ENCODE data around the gene GAB2.
"Not testable (repeated sequence)": the region's sequence is repeated elsewhere in the genome, so short reads cannot be mapped to it uniquely, and the experiment has no call there.

Gene GAB2

GRCh38 chr11:78239781-78240180 lies 177.8 kb downstream of the GAB2 start:
- DNase-seq (no peak), ATAC-seq (no peak)
- H3K4me3 Mint-ChIP-seq, result no peak overlapping the region
- H3K4me1 Mint-ChIP-seq, result no peaks in the 10 kb centered on the region
- H3K27me3 Mint-ChIP-seq, result no peaks in the 10 kb centered on the region
- H3K9me3 Mint-ChIP-seq, result peaks cover 25 to 29% of the 10 kb centered on the region in 2 donors
- H3K27ac Mint-ChIP-seq, result no peak overlapping the region

DNA sequence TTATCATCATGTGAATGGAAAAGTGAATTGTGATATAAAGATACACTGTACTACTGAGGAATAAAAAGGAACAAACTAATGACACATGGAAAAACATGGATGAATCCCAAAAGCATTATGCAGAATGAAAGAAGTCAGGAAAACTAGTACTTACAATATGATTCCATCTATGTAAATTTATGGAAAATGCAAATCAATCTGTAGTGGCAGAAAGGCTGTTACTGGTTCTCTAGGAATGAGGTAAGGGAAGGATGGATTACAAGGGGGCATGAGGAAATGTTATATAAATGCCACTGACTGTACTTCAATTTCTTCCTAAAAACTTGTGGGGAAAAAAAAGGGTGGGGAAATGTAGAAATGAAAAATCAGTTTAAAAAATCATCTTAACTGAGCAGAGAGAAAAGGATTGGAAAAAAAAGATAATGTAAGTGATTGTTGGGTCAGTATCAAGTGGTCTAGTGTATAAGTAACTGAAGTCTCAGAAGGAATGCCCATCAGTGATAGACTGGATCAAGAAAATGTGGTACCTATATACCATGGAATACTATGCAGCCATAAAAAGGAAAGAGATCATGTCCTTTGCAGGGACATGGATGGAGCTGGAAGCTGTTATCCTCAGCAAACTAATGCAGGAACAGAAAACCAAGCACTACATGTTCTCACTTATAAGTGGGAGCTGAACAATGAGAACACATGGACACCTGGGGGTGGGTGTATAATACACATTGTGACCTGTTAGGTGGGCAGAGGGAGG lies 180.2 kb downstream of the GAB2 start:
- Mint-ChIP-seq H3K27ac (peak overlapping the region in 1 of 2 donors; percentile 71), H3K27me3 (no peaks in the 10 kb centered on the region), H3K4me3 (no peak overlapping the region), H3K9me3 (peaks cover 20 to 29% of the 10 kb centered on the region in 2 donors), H3K4me1 (no peaks in the 10 kb centered on the region)
- no peak for DNase-seq
- no peak for ATAC-seq

DNA sequence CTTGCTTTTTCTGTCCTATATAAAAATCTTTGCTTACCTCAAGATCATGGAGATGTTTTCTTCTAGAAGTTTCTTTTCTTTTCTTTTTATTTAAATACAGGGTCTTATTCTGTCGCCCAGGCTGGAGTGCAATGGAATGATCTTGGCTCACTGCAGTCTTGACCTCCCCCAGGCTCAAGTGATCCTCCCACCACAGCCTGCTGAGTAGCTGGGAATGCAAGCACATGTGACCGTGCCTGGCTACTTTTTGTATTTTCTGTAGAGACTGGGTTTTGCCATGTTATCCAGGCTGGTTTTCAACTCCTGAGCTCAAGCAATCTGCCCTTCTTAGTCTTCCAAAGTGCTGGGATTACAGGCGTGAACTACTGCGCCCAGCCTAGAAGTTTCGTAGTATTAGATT lies 183.6 kb downstream of the GAB2 start:
- DNase-seq (no peak), ATAC-seq (no peak)
- Mint-ChIP-seq H3K27ac (no peak overlapping the region), H3K27me3 (no peaks in the 10 kb centered on the region), H3K4me3 (no peak overlapping the region), H3K4me1 (peaks cover 10% of the 10 kb centered on the region), H3K9me3 (peaks cover 6 to 12% of the 10 kb centered on the region in 2 donors)

DNA sequence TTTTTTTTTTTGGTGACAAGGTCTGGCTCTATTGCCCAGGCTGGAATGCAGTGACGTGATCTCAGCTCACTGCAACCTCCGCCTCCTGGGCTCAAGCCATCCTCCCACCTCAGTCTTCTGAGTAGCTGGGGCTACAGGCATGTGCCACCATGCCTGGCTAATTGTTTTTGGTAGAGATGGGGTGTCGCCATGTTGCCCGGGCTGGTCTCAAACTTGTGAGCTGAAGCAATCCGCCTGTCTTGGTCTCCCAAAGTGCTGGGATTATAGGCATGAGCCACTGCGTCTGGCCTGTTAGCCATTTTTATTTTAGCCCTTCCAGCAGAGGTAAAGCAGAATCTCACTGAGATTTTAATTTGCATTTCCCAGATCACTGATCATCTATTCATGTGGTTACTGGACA lies 184.6 kb downstream of the GAB2 start:
- H3K27me3 Mint-ChIP-seq, ATAC-seq, H3K4me3 Mint-ChIP-seq, DNase-seq, H3K27ac Mint-ChIP-seq: not testable (repeated sequence)
- H3K9me3 Mint-ChIP-seq, result peaks cover 6 to 12% of the 10 kb centered on the region in 2 donors
- H3K4me1 Mint-ChIP-seq, result peaks cover 14% of the 10 kb centered on the region

- DNase-seq, result no peak
- Mint-ChIP-seq H3K27ac (no peak overlapping the region), H3K27me3 (no peaks in the 10 kb centered on the region), H3K4me3 (no peak overlapping the region), H3K9me3 (peaks cover under 1 to 2% of the 10 kb centered on the region in 2 donors), H3K4me1 (peaks cover 21% of the 10 kb centered on the region)
- ATAC-seq, result no peak
These were observed 185.6 kb downstream of the GAB2 start for GRCh38 chr11:78231962-78232501.

GRCh38 chr11:78230161-78230877 lies 187.3 kb downstream of the GAB2 start:
- Mint-ChIP-seq H3K4me3 (no peak overlapping the region), H3K4me1 (peaks cover 25% of the 10 kb centered on the region), H3K27ac (peak overlapping the region in 1 of 2 donors; percentile 30), H3K27me3 (no peaks in the 10 kb centered on the region), H3K9me3 (no peaks in the 10 kb centered on the region)
- ATAC-seq, result no peak
- no peak for DNase-seq

GRCh38 chr11:78229106-78229505 lies 188.5 kb downstream of the GAB2 start:
- no peaks in the 10 kb centered on the region for H3K27me3 Mint-ChIP-seq
- H3K9me3 Mint-ChIP-seq, result no peaks in the 10 kb centered on the region
- H3K27ac Mint-ChIP-seq, result no peak overlapping the region
- H3K4me1 Mint-ChIP-seq, result peaks cover 25% of the 10 kb centered on the region
- DNase-seq (no peak), ATAC-seq (no peak)
- no peak overlapping the region for H3K4me3 Mint-ChIP-seq

DNA sequence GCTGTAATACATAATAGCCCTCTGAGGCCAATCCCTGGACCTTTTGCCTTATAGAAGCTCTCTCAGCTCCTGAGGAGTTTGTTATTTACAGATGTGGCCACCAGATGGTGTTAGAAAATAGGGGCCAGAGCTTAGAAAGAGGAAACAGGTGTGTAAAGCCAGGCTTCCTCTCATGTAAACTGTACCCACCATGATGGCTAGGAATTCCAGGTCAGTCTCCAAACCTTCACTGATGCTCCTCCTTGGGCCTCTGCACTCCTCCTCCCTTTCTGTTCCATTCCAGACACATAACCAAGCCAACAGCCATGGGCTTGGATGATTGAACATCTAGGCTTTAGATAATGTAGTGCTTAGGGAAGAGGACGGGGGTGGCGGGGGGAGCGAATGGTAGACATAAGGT lies 189.2 kb downstream of the GAB2 start:
- Mint-ChIP-seq H3K27ac (no peak overlapping the region), H3K27me3 (no peaks in the 10 kb centered on the region), H3K9me3 (no peaks in the 10 kb centered on the region), H3K4me1 (peaks cover 29% of the 10 kb centered on the region), H3K4me3 (no peak overlapping the region)
- ATAC-seq (peak; percentile 62), DNase-seq (no peak)

DNA sequence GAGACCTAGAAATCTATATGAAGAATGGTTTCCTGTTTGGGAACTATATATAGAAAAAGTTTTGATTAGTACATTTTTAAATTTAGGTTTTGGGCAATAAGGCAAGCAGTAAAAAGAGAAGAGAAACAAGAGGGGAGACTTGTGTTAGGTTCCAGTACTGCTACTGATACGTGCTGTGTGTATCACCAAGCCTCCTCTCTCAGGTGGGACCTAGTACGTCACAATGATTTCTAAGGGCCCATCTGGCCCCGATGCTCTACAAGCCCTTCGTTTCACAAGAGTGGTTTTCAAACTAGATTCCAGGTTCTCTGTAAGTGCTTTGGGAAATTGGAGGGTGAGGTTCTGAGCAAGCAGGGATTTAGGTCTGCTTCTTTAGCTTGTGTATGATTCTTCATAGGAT lies 189.7 kb downstream of the GAB2 start:
- ATAC-seq (no peak), DNase-seq (no peak)
- H3K27me3 Mint-ChIP-seq, result no peaks in the 10 kb centered on the region
- H3K4me1 Mint-ChIP-seq, result peaks cover 32% of the 10 kb centered on the region
- H3K27ac Mint-ChIP-seq, result no peak overlapping the region
- H3K4me3 Mint-ChIP-seq, result no peak overlapping the region
- H3K9me3 Mint-ChIP-seq, result no peaks in the 10 kb centered on the region

GRCh38 chr11:78226684-78227680 lies 190.6 kb downstream of the GAB2 start:
- Mint-ChIP-seq H3K4me3 (no peak overlapping the region), H3K27ac (no peak overlapping the region), H3K4me1 (peaks cover 32% of the 10 kb centered on the region), H3K27me3 (no peaks in the 10 kb centered on the region), H3K9me3 (no peaks in the 10 kb centered on the region)
- peak; percentile 73 for ATAC-seq
- no peak for DNase-seq

DNA sequence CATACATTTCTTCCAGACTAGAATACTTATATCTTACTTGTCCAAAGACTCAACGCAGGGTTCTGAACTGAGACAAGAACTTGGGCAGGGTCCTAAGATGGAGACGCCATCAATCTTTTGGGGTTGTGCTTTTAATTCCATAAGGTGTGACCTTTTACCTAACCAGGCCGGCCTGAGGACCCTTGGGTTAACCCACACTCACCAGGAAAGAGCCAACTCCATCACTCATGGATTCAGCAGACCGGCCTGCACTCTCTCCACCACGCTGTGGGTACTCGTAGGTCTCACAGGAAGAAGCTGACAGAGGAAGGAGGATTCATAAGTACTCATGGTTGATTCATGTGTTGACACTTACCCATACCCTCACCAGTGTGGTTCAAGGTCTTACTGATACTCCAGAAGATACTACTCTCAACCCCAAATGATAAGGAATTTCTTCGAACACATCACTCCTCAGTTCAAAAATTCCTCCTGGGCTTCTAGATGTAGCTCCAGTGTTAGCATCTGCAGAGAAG lies 192.7 kb downstream of the GAB2 start:
- Mint-ChIP-seq H3K4me3 (no peak overlapping the region), H3K27ac (no peak overlapping the region), H3K4me1 (peaks cover 35% of the 10 kb centered on the region), H3K27me3 (no peaks in the 10 kb centered on the region), H3K9me3 (no peaks in the 10 kb centered on the region)
- no peak for DNase-seq
- no peak for ATAC-seq

GRCh38 chr11:78224506-78224905 lies 193.1 kb downstream of the GAB2 start:
- no peak overlapping the region for H3K27ac Mint-ChIP-seq

GRCh38 chr11:78223320-78223954 lies 194.2 kb downstream of the GAB2 start:
- Mint-ChIP-seq H3K27ac (peak overlapping the region in 1 of 2 donors; percentile 72), H3K9me3 (no peaks in the 10 kb centered on the region), H3K4me1 (peaks cover 33% of the 10 kb centered on the region), H3K4me3 (no peak overlapping the region), H3K27me3 (no peaks in the 10 kb centered on the region)
- DNase-seq (peak in 1 of 2 donors; percentile 4), ATAC-seq (no peak)

More at GRCh38 chr11:78224506-78224905, 193.1 kb downstream of the GAB2 start:
- Mint-ChIP-seq H3K9me3 (no peaks in the 10 kb centered on the region), H3K4me3 (no peak overlapping the region), H3K27me3 (no peaks in the 10 kb centered on the region), H3K4me1 (peaks cover 37% of the 10 kb centered on the region)
- ATAC-seq, result no peak
- DNase-seq, result no peak

DNA sequence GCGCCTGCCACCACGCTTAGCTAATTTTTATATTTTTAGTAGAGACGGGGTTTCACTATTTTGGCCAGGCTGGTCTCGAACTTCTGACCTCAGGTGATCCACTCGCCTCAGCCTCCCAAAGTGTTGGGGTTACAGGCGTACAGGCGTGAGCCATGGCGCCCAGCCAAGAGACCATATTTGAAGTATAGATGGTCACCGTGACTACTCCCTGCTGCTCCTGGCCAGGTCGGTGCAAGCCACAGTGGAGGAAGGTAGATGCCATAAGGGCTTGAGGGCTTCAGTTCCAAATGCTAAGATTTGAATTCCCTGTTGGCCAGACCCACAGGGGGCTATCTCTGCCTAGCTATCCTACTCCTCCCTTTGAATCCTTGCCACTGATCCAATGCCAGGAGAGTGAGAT lies 194.9 kb downstream of the GAB2 start:
- not testable (repeated sequence) for ATAC-seq, H3K27me3 Mint-ChIP-seq, H3K27ac Mint-ChIP-seq, H3K9me3 Mint-ChIP-seq, H3K4me3 Mint-ChIP-seq
- peaks cover 33% of the 10 kb centered on the region for H3K4me1 Mint-ChIP-seq
- peak in 1 of 2 donors; percentile 5 for DNase-seq
